Hematopoietic multipotent progenitor cell treated with erythropoietin and hydrocortisone succinate and interleukin-3 and kit ligand, for 15 days (in vitro differentiated cells): Measurements from ENCODE around the gene TSSK2.
A peak's percentile ranks its signal among the peaks of the same experiment; 100 is the strongest.

ENCODE experiments used
- DNase-seq: peaks from one replicate; pipeline ENCODE4 v3.0.0-alpha.2; 2015; ENCODE audit warnings: low spot score

TSSK2 gene

DNA sequence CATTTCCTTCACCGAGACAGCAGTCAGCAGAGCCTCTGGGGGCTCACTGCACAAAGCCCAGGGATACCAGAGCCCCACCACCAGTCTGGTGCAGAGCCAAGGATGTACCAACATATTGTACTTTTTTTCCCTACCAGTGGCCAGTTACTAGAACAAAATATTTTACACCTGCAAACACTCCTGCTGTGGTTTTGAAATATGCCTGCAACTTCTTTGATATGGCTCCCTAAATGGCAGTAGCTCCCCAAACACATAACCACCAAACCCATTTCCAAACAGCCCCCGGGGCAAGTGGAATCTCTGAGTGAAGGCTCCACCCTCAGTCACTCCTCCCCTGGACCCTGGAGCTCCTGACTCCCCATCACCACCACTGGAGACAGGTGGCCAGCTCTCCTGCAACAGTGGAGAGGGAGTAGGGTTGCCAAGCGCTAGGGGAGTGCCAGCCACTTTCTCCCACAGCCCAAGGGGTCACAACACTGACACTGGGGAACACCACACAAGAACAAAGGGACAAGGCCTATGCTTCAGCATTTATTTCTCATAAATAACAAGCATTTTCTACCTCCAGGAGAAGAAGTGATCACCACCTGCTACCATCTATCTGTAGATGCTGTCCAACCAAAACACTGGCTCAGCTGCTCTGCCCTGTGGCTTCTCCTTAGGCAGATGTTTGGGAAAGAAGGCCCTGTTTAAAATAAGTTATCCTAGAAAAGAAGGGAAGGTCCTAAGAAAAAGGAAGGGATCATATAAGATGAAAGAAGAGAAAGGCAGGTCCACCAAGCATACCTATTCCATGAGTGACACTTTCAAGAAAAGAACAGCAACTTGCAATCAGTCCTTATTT lies 24.0 kb upstream of the TSSK2 start:
- DNase-seq = no peak

DNA sequence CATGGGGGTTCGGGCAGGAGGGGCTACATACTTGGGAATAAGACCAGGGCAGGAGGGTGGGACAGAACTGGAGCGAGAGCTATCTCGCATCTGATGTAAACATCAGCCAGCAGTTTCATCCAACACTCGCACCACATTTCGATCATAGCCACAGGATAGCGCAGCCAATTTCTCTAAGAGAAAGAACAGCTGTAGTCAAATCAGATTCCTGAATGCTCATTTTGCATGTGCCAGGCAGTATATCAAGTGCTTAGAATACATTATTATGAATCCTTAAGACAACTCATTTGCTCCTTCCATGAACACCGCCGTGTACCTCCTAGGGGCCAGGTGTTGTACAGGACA lies 23.4 kb upstream of the TSSK2 start:
- DNase-seq = no peak

DNA sequence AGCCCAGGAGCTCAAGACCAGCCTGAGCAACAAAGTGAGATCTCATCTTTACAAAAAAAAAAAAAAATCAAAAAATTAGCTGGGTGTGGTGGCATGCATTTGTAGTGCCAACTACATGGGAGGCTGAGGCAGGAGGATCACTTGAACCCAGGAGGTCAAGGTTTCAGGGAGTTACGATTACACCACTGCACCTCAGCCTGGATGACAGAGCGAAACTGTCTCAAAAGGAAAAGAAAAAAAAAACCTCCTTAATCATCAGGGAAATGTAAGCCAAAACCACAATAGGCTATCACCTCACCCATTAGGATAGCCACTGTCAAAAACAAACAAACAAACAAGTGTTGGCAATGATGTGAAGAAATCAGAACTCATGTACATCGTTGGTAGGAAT lies 22.3 kb upstream of the TSSK2 start:
- DNase-seq = peak; percentile 47

DNA sequence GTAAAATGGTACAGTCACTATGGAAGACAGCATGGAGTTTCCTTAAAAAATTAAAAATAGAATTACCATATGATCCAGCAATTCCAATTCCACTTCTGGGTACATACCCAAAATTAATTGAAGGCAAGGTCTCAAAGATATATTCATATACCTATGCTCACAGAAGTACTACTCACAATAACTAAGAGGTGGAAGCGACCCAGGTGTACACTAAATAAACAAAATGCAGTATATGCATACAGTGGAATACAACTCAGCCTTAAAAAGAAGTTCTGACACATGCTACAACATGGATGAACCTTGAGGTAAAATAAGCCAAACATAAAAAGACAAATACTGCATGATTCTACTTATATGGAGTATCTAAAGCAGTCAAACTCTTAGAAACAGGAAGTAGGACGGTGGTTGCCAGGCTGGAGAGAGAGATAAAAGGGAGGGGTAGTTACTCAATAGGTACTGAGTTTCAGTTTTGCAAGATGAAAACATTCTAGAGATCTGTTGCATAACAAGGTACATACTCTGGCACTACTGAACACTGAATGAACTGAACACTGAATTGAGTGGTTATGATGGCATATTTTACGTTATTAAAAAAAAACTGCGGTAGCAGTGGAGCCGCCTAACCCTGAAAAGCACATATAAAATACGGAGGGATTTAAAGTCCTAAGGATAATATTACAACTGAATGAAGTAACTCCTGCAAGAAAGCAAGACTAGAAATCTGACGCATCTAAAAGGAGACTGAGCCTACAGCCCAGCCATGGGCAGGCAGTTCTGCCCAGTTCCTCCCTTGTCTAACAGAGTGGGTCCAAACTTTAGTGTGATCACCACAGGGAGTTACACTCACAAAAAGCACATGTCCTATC lies 21.7 kb upstream of the TSSK2 start:
- peak; percentile 87 for DNase-seq

DNA sequence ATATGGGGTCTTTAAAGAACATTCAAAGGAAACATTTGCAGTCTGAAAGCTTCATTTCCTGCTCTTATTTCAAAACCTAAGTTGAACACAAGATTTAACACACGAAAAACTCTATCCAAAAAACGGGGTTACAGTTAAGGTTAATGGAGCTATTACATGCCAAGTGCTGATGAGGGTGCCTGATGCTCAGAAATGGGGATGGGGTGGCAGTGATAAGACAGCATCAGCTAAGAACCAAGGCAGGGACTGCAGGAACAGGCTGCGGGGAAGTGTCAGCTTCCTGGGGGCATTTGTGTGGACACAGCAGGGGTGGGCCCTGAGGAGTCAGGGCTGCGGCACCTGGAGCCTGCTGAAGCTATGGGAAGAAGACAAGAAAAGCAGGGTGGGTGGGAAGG lies 21.0 kb upstream of the TSSK2 start:
- DNase-seq = peak; percentile 41

DNA sequence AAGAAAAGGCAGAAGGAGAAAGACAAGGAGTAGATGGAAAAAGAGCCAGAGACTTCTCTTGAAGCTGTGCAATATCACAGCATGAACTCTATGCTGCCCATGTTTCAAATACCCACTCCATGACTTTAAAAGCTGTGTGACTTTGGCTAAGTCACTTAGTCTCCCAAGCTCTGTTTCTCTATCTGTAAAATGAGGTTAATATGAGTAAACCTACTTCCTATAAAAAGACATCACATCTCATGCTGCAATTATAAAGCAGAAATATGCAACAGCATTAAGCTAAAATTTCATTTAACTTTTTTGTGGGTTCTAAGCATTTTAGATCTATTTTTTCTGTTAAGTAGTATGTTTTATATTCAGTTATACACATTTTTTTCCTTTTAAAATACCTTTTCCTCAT lies 20.5 kb upstream of the TSSK2 start:
- DNase-seq = no peak

DNA sequence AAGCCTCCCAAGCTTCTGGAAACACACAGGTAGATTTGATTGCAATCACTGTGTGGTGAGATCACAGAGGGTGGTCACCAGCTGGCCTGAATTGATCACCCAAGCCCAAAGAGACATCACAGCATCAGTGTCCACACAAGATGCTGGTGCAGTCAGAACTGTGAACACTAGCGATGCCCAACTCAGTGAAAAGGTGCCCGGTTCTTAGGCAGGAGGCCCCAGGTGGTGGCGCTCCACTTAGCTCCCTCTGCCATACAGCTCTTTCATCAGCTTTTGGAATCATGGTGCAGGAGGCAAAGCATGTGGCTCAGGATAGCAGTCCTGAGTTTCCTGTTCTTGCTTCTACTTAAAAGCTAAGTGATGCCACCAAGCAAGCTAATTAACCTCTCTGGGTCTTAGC lies 20.0 kb upstream of the TSSK2 start:
- peak; percentile 15 for DNase-seq

DNA sequence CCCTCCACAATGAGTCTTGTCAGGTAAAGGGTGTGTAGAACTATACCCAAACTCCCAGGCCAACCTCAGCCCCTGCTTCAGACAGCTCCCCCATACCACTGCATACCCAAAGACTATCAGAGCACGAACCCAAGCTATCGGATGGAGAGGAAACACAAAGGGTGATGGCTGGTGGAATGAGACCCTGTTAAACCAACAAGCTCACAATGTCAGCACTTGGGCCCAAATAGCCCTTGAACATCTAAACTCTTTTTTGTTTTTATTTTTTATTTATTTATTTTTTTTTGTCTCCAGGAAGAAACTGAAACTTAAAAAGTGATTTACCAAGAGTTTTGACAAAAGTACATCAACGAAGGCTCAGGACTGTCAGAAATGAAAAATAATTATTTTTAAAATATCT lies 19.5 kb upstream of the TSSK2 start:
- no peak for DNase-seq

DNA sequence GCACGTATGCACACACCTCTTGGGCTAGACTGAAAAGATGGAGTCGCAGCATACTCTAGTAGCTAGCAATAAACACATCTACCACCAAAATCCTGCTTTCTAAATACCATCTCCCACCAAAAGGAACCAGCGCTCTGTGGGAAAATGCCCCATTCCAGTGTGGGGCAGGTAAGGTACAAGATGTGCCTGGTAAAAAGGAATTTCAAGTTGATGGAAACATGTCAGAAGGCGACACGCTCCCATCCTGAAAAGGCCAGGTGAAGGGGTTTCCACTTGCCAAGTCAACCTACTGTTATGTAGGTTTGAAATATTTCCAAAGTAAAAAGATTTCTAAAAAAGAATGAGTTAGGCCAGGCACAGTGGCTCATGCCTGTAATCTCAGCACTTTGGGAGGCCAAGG lies 17.7 kb upstream of the TSSK2 start:
- DNase-seq = no peak

DNA sequence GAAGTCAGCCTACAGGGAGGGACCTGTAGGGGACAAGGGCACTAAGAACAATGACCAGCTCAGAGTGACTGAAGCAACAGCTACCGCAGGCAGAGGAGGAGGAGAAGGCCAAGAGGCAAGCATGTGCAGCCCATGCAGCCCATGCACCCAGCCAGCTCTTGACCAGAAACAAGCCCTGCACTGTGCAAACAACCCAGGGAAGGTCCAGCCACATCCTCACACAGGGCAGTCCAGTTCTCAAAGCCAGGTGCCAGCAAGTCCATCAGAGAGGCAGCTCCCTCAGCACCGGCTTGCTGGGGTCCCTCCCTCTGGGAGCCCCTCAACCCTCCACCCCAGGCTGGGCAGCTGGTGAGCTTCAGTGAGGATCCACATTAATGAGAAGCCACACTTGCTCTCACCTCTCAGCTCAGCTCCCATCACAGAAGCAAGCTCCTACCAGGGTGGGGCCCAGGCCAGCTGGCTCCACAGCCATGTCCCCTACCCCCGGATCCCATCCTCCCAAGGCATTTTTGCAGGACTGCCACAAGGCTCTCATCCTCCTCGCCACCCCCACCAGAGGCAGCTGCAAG lies 16.0 kb upstream of the TSSK2 start:
- no peak for DNase-seq

DNA sequence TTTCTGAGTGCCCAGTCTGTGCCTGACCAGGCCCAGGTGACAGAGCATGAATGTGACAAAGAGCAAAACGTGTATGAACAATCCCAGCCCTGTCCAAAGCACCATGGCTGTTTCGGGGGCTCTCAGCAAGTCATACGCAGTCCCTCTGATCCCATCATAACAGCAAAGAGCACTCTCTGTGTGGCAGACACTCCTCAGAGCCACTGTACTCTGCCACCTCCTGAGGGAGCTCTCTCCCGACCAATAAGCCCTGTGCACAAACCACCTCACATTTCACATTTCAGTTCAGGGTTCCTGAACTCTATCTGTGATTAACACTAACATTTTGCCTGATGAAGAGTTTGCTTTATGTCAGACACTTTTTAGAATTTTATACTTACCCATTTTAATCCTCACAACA lies 15.5 kb upstream of the TSSK2 start:
- peak; percentile 42 for DNase-seq

DNA sequence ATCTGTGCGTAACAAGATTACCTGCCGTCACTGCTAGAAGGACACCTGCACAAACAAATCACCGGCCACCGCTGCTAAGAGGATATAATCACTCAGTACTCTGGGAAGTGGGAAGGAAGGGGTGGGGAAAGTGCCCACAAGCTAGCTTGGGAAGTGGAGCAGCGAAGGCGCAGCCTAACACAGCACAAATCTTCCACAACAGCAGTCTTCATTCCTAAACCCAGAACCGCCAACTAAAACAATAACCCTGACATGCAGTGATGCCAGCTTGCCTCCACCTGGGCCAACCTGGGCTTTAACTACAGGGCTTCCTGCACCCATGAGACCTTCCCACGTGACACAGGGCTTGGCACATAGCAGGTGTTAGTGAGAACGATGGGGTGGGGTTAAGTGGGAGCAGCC lies 14.0 kb upstream of the TSSK2 start:
- DNase-seq = no peak

DNA sequence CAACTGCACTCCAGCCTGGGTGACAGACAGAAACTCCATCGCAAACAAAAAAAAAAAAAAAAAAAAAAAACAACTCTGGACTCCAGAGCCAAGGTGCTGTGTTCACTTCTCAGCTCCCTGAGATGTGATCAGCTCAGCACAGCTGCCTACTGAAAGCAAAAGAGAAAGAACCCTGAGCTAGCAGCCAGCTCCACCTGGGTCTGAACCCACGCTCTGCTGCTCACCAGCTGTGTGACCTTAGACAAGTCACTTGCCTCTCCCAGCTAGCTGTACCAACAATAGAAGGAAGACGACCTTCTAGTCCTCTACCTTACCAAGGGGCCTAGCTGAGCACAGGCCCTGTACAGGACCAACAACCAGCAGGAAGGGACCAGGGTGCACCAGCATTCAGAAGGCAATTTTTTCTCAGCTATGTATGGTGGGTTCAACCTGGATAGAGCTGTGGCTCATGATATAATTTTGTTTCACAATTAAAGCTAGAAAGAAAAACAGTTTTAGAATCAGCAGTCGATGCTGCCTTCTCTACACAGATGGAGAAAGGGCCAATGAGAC lies 12.7 kb upstream of the TSSK2 start:
- DNase-seq = peak; percentile 24

DNA sequence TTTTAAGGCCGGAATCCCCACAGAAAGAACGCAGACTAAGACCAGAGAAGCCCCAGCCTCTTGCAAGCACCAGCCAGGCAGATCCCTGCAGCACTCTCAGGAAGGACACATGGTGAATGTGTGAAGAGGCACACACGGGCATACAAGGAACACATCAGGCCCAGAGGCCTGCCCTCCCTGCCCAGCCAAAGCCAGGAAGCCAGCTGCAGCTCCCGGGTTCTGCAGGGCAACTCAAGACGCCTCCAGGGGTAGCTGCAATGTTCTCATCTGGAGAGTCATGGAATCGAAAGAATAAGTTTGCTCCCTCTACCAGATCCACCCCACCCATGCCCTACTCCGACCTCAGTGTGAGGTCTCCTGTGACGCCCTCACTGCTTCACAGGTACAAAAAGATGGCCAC lies 11.2 kb upstream of the TSSK2 start:
- no peak for DNase-seq

DNA sequence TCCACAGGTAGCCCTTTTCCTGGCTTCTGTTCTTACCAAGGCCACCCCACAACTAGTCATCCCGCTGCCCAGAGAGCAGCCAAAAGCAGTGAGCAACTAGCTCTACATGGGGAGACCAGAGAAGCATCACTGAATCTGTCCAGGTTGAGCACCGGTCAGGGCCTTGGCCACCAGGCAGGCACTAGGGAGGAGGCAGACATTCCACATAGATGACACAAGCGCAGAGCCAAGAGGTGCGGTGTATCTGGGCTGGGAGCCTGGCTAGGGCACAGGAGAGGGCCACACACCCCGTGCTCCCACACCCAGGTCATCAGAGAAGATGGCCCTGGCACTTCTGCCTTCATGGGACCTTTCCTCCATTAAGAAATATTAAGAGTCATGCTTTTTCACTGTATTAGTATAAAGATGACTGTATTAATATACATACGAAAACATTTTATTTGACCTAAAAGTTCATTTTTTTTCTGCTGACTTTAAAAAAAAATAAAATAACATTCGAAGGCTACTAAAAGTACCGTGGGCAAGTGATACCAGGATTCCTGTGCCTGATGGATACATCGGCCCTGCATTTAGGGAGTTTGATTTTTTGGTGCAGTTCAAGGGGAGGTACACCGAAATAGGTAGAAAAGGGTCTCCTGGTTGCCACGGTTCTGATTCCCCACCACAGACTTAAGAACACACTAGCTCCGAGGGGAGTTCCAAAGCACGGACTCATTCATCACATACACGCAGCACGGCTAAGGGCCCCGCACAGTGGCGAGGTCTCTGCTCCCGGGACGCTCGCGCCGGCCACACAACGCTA lies 10.1 kb upstream of the TSSK2 start:
- no peak for DNase-seq

DNA sequence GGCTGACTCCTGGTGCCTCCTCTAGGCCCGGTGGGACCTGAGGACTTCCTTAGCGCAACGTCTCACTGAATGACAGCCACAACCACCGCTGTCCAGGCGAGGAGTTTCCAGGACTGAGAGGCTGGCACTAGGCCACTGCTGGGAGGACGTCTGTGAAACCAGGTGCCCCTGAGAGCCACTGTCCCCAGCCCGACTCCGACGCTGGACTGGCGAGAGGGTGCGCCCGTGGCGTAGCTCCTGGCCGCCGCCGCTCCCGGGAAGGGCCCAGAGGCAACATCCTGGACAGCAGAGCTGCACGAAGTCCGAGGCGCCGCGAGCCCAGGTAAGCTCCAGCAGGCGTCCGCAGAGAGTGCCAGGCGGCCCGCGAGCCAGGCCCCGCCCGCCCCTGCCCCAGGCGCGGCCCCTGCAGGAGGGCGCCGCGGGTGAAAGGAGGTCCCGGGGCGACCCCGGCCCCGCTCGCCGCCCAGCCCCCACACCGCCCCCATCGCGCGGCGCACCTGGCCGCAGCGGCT lies 9.4 kb upstream of the TSSK2 start:
- peak; percentile 38 for DNase-seq

DNA sequence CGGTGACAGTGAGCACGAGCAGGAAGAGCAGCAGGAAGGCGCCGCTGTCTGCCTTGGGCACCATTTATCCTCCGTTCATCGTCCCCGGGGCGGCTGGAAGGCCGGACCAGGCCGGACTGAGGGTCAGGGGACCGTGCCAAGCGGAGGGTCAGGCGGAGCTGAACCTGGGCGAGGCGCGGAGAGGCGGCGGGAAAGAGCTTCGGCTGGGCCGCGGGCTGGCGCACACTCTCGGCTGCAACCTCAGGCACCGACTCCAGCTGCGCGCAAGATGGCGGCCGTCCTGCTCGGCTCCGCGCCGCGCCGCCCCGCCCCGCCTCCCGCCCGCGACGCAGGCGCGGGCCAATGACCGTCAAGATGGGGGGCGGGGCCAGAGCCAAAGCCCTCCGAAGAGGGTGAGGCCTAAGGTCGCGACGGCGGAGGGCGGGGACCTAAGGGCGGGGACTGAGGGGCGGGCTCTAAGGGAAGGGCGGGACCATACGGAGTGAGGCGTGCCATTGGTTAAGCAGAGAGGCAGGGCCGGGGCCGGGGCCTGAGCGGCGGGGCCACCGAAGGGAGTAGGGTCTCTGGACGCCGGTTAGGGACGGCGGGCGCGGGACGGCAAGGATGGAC lies 8.9 kb upstream of the TSSK2 start, which contains the start of gene DGCR2:
Gene DGCR2, minus strand, starts transcription at position 270 of the 609 bp plus-strand sequence. Its CDS starts 206 bp downstream, at position 64.
- DNase-seq = peak; percentile 97

DNA sequence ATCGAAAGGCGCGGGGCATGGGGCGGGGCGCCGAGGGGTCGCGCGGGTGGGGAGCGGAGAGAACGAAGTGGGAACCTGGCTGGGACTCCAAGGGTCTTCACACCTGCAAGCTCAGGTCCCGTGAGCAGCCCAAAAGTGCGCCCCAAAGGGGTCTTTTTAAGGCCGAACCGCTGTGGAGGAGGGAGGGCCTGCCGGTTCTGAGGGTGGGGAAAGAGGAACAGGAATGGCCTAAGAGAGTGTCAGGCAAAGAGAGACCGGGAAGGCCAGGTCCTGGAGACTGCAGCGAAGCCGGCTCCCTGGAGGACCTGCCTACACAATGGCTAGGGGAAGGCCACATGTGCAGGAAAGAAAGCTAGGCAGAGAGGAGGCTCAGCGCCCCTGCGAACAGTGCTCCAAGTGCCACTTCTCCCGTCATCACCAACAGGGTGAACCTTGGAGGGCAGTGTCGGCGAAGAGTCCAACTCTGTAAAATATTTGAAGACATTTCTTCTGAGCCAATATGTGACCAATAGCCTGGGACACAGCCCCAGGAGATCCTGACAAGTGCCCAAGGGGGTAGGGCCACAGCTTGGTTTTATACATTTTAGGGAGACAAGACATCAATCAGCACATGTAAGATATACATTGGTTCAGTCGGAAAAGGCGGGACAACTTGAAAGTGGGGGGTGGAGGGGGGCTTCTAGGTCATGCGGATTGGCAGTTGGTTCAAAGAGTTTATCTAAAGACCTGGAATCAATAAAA lies 8.2 kb upstream of the TSSK2 start:
- DNase-seq = no peak

DNA sequence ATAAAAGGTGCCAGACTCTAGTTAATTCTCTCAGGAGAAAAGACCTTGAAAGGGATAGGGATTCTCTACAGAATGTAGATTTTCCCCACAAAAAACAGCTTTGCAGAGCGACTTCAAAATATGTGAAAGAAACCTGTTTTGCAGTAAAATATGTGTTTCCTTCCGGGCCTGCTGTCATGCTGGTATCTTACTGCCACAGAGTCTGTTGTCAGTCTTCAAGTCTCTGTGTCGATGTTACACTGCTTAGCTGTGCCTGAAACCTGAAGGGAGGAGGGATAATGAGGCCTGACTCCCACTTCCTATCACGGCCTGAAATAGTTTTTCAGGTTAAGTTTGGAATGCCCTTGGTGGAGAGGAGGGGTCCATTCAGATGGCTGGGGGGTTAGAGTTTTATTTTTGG lies 7.2 kb upstream of the TSSK2 start:
- no peak for DNase-seq

DNA sequence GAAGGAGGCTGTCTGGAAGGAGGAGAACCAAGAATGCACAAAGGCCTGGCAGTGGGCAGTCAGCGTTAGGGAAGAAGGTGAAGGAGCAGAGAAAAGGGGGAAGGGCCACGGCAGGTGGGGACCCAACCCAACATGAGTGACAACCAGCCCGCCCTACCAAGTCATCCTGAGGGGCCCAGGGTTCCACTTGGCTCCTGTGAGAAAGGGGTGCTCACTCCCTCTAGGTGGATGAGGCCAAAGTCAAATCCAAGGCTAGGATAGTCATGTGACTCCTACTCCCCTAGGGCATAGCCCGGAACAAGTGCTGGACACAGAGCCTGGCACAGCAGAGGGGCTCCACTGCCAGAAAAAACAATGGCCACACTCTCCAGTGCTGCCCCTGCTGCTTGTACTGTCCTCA lies 6.7 kb upstream of the TSSK2 start:
- DNase-seq = no peak
